WTC11 (cell line): ENCODE measurements around the gene PTPRG. TPM values are rescaled to one million over a fixed set of nuclear protein-coding genes. Genes with fewer than 3 reads are reported as not detected.

ENCODE experiments used
- ATAC-seq: fragments of 200-7000 bp; cut with Tn5 transposase; 2 replicates; pipeline ENCODE4 v1.10.0; 2021; ENCODE audit warnings: mild to moderate bottlenecking, moderate library complexity
- CTCF ChIA-PET: fragments of 300-600 bp; sonication (Branson Sonifier 250); formaldehyde crosslinking; loops from one replicate; lab custom pipeline; 2021; ENCODE audit warnings: antibody characterized with exemption; lab: Charles Lee
- POLR2A ChIA-PET: fragments of 350-600 bp; sonication (Branson Sonifier 250); formaldehyde crosslinking; loops from one replicate; lab custom pipeline; 2021; ENCODE audit warnings: antibody characterized with exemption; lab: Charles Lee
- DNase-seq: peaks from one replicate; pipeline ENCODE4 v3.0.0; 2021; ENCODE audit warnings: low spot score
- H3K27ac Mint-ChIP-seq: 2 replicates; pipeline ENCODE4 v1.8.0; 2021; ENCODE audit warnings: mixed read lengths
- H3K27me3 Mint-ChIP-seq: 2 replicates; pipeline ENCODE4 v1.8.0; 2021; ENCODE audit warnings: low read depth, mild to moderate bottlenecking, moderate library complexity, mixed read lengths
- H3K36me3 Mint-ChIP-seq: 2 replicates; pipeline ENCODE4 v1.8.0; 2021; ENCODE audit warnings: mixed read lengths
- H3K4me1 Mint-ChIP-seq: 2 replicates; pipeline ENCODE4 v1.8.0; 2022; ENCODE audit warnings: mixed read lengths
- H3K4me3 Mint-ChIP-seq: 2 replicates; pipeline ENCODE4 v1.8.0; 2021; ENCODE audit warnings: mild to moderate bottlenecking, moderate library complexity, mixed read lengths
- H3K9me3 Mint-ChIP-seq: 2 replicates; pipeline ENCODE4 v1.8.0; 2021; ENCODE audit warnings: mixed read lengths
- AR ChIP-seq: fragments of 250-450 bp; sonication (Bioruptor Pico); IDR thresholded peaks from 2 replicates; pipeline ENCODE4 v1.9.0; 2021; ENCODE audit warnings: mild to moderate bottlenecking
- ATF1 ChIP-seq: sonication (generic); formaldehyde crosslinking; IDR thresholded peaks from 2 replicates; pipeline ENCODE4 v1.8.1; 2023; ENCODE audit warnings: mild to moderate bottlenecking, moderate library complexity, missing genetic modification reagents
- ATF2 ChIP-seq: sonication (generic); formaldehyde crosslinking; IDR thresholded peaks from 2 replicates; pipeline ENCODE4 v1.8.1; 2022; ENCODE audit warnings: low read depth, missing genetic modification reagents, borderline replicate concordance
- EMX1 ChIP-seq: fragments of 250-450 bp; sonication (Bioruptor Pico); IDR thresholded peaks from 2 replicates; pipeline ENCODE4 v1.8.0; 2021; ENCODE audit warnings: mild to moderate bottlenecking
- MLX ChIP-seq: sonication (generic); formaldehyde crosslinking; IDR thresholded peaks from 2 replicates; pipeline ENCODE4 v1.8.1; 2023; ENCODE audit warnings: mild to moderate bottlenecking, missing genetic modification reagents, moderate library complexity
- PRDM15 ChIP-seq: sonication (generic); formaldehyde crosslinking; IDR thresholded peaks from 2 replicates; pipeline ENCODE4 v1.8.0; 2022; ENCODE audit warnings: missing genetic modification reagents
- RELA ChIP-seq: sonication (generic); formaldehyde crosslinking; IDR thresholded peaks from 2 replicates; pipeline ENCODE4 v1.8.1; 2022; ENCODE audit warnings: missing genetic modification reagents, mild to moderate bottlenecking, borderline replicate concordance
- SMAD4 ChIP-seq: sonication (generic); formaldehyde crosslinking; IDR thresholded peaks from 2 replicates; pipeline ENCODE4 v1.8.0; 2022; ENCODE audit warnings: mild to moderate bottlenecking, missing genetic modification reagents
- STAT6 ChIP-seq: sonication (generic); formaldehyde crosslinking; conservative IDR thresholded peaks from 2 replicates; pipeline ENCODE4 v1.8.1; 2023; ENCODE audit warnings: mild to moderate bottlenecking, low read depth, missing genetic modification reagents, moderate library complexity
- TEAD1 ChIP-seq: sonication (generic); formaldehyde crosslinking; IDR thresholded peaks from 2 replicates; pipeline ENCODE4 v1.8.0; 2022; ENCODE audit warnings: mild to moderate bottlenecking, missing genetic modification reagents
- TEAD4 ChIP-seq: sonication (generic); formaldehyde crosslinking; IDR thresholded peaks from 2 replicates; pipeline ENCODE4 v1.8.0; 2022; ENCODE audit warnings: mild to moderate bottlenecking, missing genetic modification reagents
- ZBTB21 ChIP-seq: sonication (generic); formaldehyde crosslinking; IDR thresholded peaks from 2 replicates; pipeline ENCODE4 v1.8.1; 2023; ENCODE audit warnings: mild to moderate bottlenecking, missing genetic modification reagents, borderline replicate concordance
- ZNF232 ChIP-seq: sonication (generic); formaldehyde crosslinking; IDR thresholded peaks from 2 replicates; pipeline ENCODE4 v1.8.0; 2022; ENCODE audit warnings: mild to moderate bottlenecking, missing genetic modification reagents
- total RNA-seq: library from RNA; stranded (reverse); gene quantifications from 3 replicates; pipeline ENCODE4 v1.2.3, GENCODE V29; 2021

PTPRG gene
- total RNA-seq, 1 experiment from 2014 or later, result 106 TPM

GRCh38 chr3:61846488-61846887, 285.1 kb downstream of the PTPRG start (continued):
- TF ChIP-seq MLX (CRISPR knock-in tag), result no peak
- TF ChIP-seq TEAD4 (CRISPR knock-in tag), result no peak
- no peak for TF ChIP-seq RELA
- TF ChIP-seq TEAD1 (CRISPR knock-in tag), result no peak

GRCh38 chr3:61847784-61848462, 286.6 kb downstream of the PTPRG start:
- H3K27ac Mint-ChIP-seq, result peak overlapping the region; percentile 90
- POLR2A ChIA-PET, result no interaction called here
- H3K36me3 Mint-ChIP-seq, result no peaks in the 10 kb centered on the region; the same call in 1 of the 2 replicates

GRCh38 chr3:61848885-61849284, 287.5 kb downstream of the PTPRG start:
- Mint-ChIP-seq H3K9me3 (no peaks in the 10 kb centered on the region), H3K27me3 (no peaks in the 10 kb centered on the region)
- TF ChIP-seq SMAD4 (CRISPR knock-in tag), result no peak
- TF ChIP-seq ATF2 (CRISPR knock-in tag), result no peak
- no peak for TF ChIP-seq STAT6 (CRISPR knock-in tag)
- TF ChIP-seq AR (CRISPR knock-in tag), result no peak
- no peak for TF ChIP-seq EMX1
- TF ChIP-seq, all 79 proteins: peak for 0
- DNase-seq, result no peak
- Mint-ChIP-seq H3K27ac (no peak overlapping the region; the same call in 1 of the 2 replicates), H3K4me1 (peaks cover 85% of the 10 kb centered on the region), H3K4me3 (no peak overlapping the region), H3K36me3 (no peaks in the 10 kb centered on the region)
- ChIA-PET CTCF (no interaction called here), POLR2A (no interaction called here)
- ATAC-seq, result no peak

More at GRCh38 chr3:61847784-61848462, 286.6 kb downstream of the PTPRG start:
- TF ChIP-seq ZBTB21 (0 out of 2 replicates have a peak, but pooled peaks have one; percentile 59), ZNF232 (CRISPR knock-in tag) (0 out of 2 replicates have a peak, but pooled peaks have one; percentile 33), PRDM15 (CRISPR knock-in tag) (peak; percentile 73), ATF1 (CRISPR knock-in tag) (no peak)
- ATAC-seq, result peak; percentile 86
- H3K27me3 Mint-ChIP-seq, result no peaks in the 10 kb centered on the region
- H3K4me1 Mint-ChIP-seq, result peaks cover 75% of the 10 kb centered on the region
- peak overlapping the region; percentile 35 for H3K4me3 Mint-ChIP-seq
- CTCF ChIA-PET, result interaction anchor here (1.0 kb wide), 1 partner anchor 339 kb away, joined by 3 read pairs; no protein-coding TSS in a partner anchor
- DNase-seq, result no peak
- no peaks in the 10 kb centered on the region for H3K9me3 Mint-ChIP-seq
